Transverse colon (tissue), 4 donors: ENCODE data around the gene IFI27L1. TPM values are rescaled to one million over a fixed set of nuclear protein-coding genes. Genes with fewer than 3 reads are reported as not detected.

ENCODE experiments used
- DNase-seq: peaks from one replicate; pipeline ENCODE4 v3.0.0-alpha.2; 2019
- H3K27ac ChIP-seq, 4 donors: fragments of 200-600 bp; sonication (generic); 2 replicates each; pipeline ENCODE4 v1.5.1; 2016 to 2018; ENCODE audit warnings: inconsistent platforms in 4 of 4
- H3K27me3 ChIP-seq: fragments of 200-600 bp; sonication (generic); 2 replicates; pipeline ENCODE4 v1.5.1; 2017; ENCODE audit warnings: inconsistent platforms
- H3K36me3 ChIP-seq, 4 donors: fragments of 200-600 bp; sonication (generic); 2 replicates each; pipeline ENCODE4 v1.5.1; 2017 to 2019; ENCODE audit warnings: inconsistent platforms in 4 of 4
- H3K4me1 ChIP-seq, 4 donors: fragments of 200-600 bp; sonication (generic); 2 replicates each; pipeline ENCODE4 v1.5.1; 2017 to 2020; ENCODE audit warnings: inconsistent platforms in 4 of 4
- H3K4me3 ChIP-seq, 4 donors: fragments of 200-600 bp; sonication (generic); 1 replicate in 1 of 4; 2 replicates in 3 of 4; pipeline versions ENCODE4 v1.5.1 to v1.6.1; 2017 to 2019; ENCODE audit warnings: inconsistent platforms in 4 of 4
- H3K9me3 ChIP-seq, 2 donors: fragments of 200-600 bp; sonication (generic); 2 replicates each; pipeline ENCODE4 v1.5.1; 2017 to 2019; ENCODE audit warnings: inconsistent platforms in 2 of 2
- CTCF ChIP-seq, 5 experiments: fragments of 200-600 bp in 3 of 5; fragments of 450-650 bp in 2 of 5; sonication (generic) in 3 of 5; IDR thresholded peaks; 1 replicate in 2 of 5; 2 replicates in 3 of 5; pipeline ENCODE4 v1.5.1; 2016 to 2017; ENCODE audit warnings: antibody characterized with exemption in 5 of 5, inconsistent platforms in 3 of 5, mild to moderate bottlenecking in 2 of 5, moderate library complexity in 1 of 5
- EP300 ChIP-seq: sonication (generic); formaldehyde crosslinking; IDR thresholded peaks from one replicate; pipeline ENCODE4 v1.6.1; 2017; ENCODE audit warnings: antibody characterized with exemption, low read depth
- POLR2A ChIP-seq: fragments of 450-650 bp; IDR thresholded peaks from one replicate; pipeline ENCODE4 v1.6.1; 2016; ENCODE audit warnings: antibody characterized with exemption, mild to moderate bottlenecking, moderate library complexity
- POLR2AphosphoS5 ChIP-seq, 3 donors: sonication (generic); formaldehyde crosslinking; IDR thresholded peaks; one replicate each; pipeline ENCODE4 v1.6.1; 2016; ENCODE audit warnings: antibody characterized with exemption in 3 of 3
- WGBS, 2 donors: methylation state at CpG; one replicate each; pipeline ENCODE4 v1.1.5; 2018; ENCODE audit warnings: low coverage in 1 of 2; 5-methylcytosine and 5-hydroxymethylcytosine counted together
- in situ Hi-C, 4 donors: fragments of 200-750 bp; cut with MboI; loops; one replicate each; pipeline versions ENCODE4 v1.15.0 to v1.15.1; 2017; ENCODE audit warnings: low sequenced_read_pairs in 3 of 4, low pct_ligation_motif_present in 1 of 4, low pct_unique_long_range_greater_than_20kb in 1 of 4
- intact Hi-C: fragments of 100-400 bp; cut with DNase I; formaldehyde crosslinking; loops from one replicate; pipeline ENCODE4 v1.15.1; 2023; ENCODE audit warnings: low total_unique reads
- total RNA-seq, 4 donors: library from RNA; depleted of rRNA; stranded (reverse); fragments of >200 nt; gene quantifications; one replicate each; pipeline ENCODE4 v1.1.0, GENCODE V29; 2016

Gene IFI27L1
- total RNA-seq, 4 donors from 2014 or later, result 12.3 to 21.3 (median 17.9) TPM; not detected in 1

GRCh38 chr14:94145902-94146527 lies 64.9 kb downstream of the IFI27L1 start:
- Histone ChIP-seq H3K4me1 (no peaks in the 10 kb centered on the region), H3K27ac (no peak overlapping the region), H3K9me3 (no peaks in the 10 kb centered on the region), H3K36me3 (no peaks in the 10 kb centered on the region), H3K4me3 (no peak overlapping the region), H3K27me3 (no peaks in the 10 kb centered on the region)
- TF ChIP-seq POLR2A, result no peak
- no peak for TF ChIP-seq EP300
- no peak for TF ChIP-seq CTCF (IDR thresholded peaks at IDR 0.05)
- TF ChIP-seq POLR2AphosphoS5 (IDR thresholded peaks at IDR 0.05), result no peak
- in situ Hi-C loops (no loop called here), intact Hi-C loops (no loop called here)
- 82 to 84% methylated on average over 2 to 6 of the region's 6 CpGs for WGBS, 2 donors
- no peak for DNase-seq

Other genes with a start within 250 kb of the IFI27L1 start
- not detected for gene FAM181A, start 154.0 kb upstream of the IFI27L1 start, total RNA-seq
- 10 to 100 TPM; 22.1 to 35.8 (median 27.9) TPM for gene ASB2, start 104.7 kb upstream of the IFI27L1 start, total RNA-seq
- gene CCDC197, start 84.0 kb upstream of the IFI27L1 start, total RNA-seq, result not detected
- gene OTUB2, start 55.0 kb upstream of the IFI27L1 start, total RNA-seq, result 1 to 10 TPM in 2 of 4 donors, not detected in 2; 2.6 to 2.7 TPM
- gene DDX24, start 108 bp upstream of the IFI27L1 start, total RNA-seq, result 100 to 1,000 TPM in 1 of 4 donors, 10 to 100 TPM in 3; 70.2 to 319 (median 87.7) TPM
- gene IFI27, start 29.4 kb downstream of the IFI27L1 start, total RNA-seq, result 1,000 to 10,000 TPM in 1 of 4 donors, 100 to 1,000 TPM in 3; 124 to 1,625 (median 472) TPM
- gene IFI27L2, start 48.3 kb downstream of the IFI27L1 start, total RNA-seq, result 100 to 1,000 TPM in 1 of 4 donors, 10 to 100 TPM in 2, not detected in 1; 32.8 to 108 (median 74.6) TPM
- gene PPP4R4, start 93.0 kb downstream of the IFI27L1 start, total RNA-seq, result not detected
- under 1 TPM in 1 of 4 donors, not detected in 3; 0.55 TPM for gene SERPINA10, start 212.0 kb downstream of the IFI27L1 start, total RNA-seq
- under 1 TPM in 3 of 4 donors, not detected in 1; 0.48 to 0.82 (median 0.80) TPM for gene SERPINA6, start 242.0 kb downstream of the IFI27L1 start, total RNA-seq